Kidney (tissue), 14 donors: ENCODE measurements around the gene SOX6. TPM values are rescaled to one million over a fixed set of nuclear protein-coding genes. Genes with fewer than 3 reads are reported as not detected.

Experiments used
- DNase-seq, 5 donors: peaks; one replicate each; pipeline ENCODE4 v3.0.0-alpha.2; 2013 to 2020
- FAIRE-seq: peaks from 2 replicates; lab custom pipeline; 2012; peaks lifted over from hg19 to GRCh38; lab: Jason Lieb, UNC
- H3K27ac ChIP-seq, 2 donors: one replicate each; pipeline ENCODE4 v1.7.0; 2013; ENCODE audit warnings: low read depth in 2 of 2, low read length in 2 of 2, inconsistent platforms in 1 of 2
- H3K27me3 ChIP-seq: one replicate; pipeline ENCODE4 v1.7.1; 2013; ENCODE audit warnings: low read length, inconsistent platforms; ENCODE audit not compliant: control insufficient read depth, insufficient read depth
- H3K36me3 ChIP-seq, 3 donors: one replicate each; pipeline versions ENCODE4 v1.7.0 to v1.7.1; 2013; ENCODE audit warnings: low read length in 3 of 3, control low read depth in 1 of 3, inconsistent platforms in 1 of 3; ENCODE audit not compliant: insufficient read depth in 3 of 3, control insufficient read depth in 2 of 3
- H3K4me1 ChIP-seq, 3 donors: one replicate each; pipeline versions ENCODE4 v1.7.0 to v1.7.1; 2013; ENCODE audit warnings: low read length in 3 of 3, inconsistent platforms in 1 of 3, low read depth in 1 of 3; ENCODE audit not compliant: control insufficient read depth in 2 of 3, insufficient read depth in 2 of 3
- H3K4me3 ChIP-seq, 3 donors: one replicate each; pipeline versions ENCODE4 v1.7.0 to v1.8.1; 2013; ENCODE audit warnings: low read length in 3 of 3, control low read depth in 1 of 3, inconsistent platforms in 1 of 3
- H3K9ac ChIP-seq, 3 donors: one replicate each; pipeline versions ENCODE4 v1.7.0 to v1.7.1; 2013; ENCODE audit warnings: low read length in 3 of 3, control low read depth in 1 of 3, inconsistent platforms in 1 of 3
- H3K9me3 ChIP-seq, 3 donors: one replicate each; pipeline versions ENCODE4 v1.7.0 to v1.7.1; 2013; ENCODE audit warnings: low read length in 3 of 3, control low read depth in 1 of 3, inconsistent platforms in 1 of 3; ENCODE audit not compliant: control insufficient read depth in 2 of 3, insufficient read depth in 1 of 3
- intact Hi-C: fragments of 100-400 bp; cut with DNase I; formaldehyde crosslinking; loops from one replicate; pipeline ENCODE4 v1.11.1; 2022
- polyA plus RNA-seq: library from polyadenylated mRNA; stranded (reverse); fragments of 350-450 nt; fragmentation: Illumina TruSeq; extraction: RNeasy Lipid Tissue Mini Kit (QIAGEN cat#74804); gene quantifications from one replicate; pipeline ENCODE4 v1.2.3, GENCODE V29; 2014; ENCODE audit warnings: low read depth, low replicate concordance; ENCODE audit not compliant: insufficient read depth
- total RNA-seq: library from RNA; stranded (reverse); fragmentation: NEBNext Ultra II Directional; extraction: Animal tissue kit (Norgen Biotek cat#: 25700); gene quantifications from one replicate; pipeline ENCODE4 v1.2.1, GENCODE V29; 2021
- TF ChIP-seq, protein P1 (sequence below): IDR thresholded peaks from 3 replicates; pipeline ENCODE4 v1.5.1; 2012; ENCODE audit warnings: mild to moderate bottlenecking, moderate library complexity, borderline replicate concordance; ENCODE audit not compliant: insufficient read depth; ENCODE audit errors: extremely low read depth
- donor health status: control.
- donor health status: control.
- donor health status: control.
- donor health status: control.
- donor health status: control.
- donor health status: DM: yes; HTN: yes; CAD: no.
- donor health status: Normal renal cell carcinoma (clear cell type).

The SOX6 gene
- total and polyA plus RNA-seq, 2 donors from 2014 or later = 5.0 to 47.3 TPM

DNA sequence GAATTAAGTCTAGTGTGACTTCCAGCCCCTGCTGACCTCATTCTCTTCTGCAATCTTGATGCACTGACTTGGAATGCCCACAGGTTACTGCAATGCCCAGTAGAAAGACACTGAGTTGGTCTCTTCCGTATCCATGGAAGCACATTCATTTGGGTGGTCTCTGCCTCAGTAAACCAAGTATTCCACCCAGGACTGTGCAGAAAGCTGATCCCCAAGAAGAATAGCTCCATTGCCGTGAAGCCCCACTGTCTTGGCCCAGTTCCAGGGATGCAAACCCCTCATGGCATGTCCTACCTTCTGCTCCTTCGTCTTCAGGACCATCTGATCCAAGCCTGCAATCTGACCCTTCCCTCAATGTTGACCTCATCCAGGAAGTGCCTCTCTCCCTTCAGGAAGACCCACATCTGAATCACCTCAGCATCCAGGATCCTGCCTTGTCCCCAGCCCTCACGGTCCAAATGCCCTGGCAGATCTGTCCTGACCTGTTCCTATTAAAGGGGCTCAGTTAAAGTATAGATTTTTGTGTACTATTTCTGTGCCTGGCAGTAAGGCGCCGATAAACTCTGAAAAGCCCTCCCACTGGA lies 425.8 kb downstream of the SOX6 start:
- TF ChIP-seq, protein P1, sequence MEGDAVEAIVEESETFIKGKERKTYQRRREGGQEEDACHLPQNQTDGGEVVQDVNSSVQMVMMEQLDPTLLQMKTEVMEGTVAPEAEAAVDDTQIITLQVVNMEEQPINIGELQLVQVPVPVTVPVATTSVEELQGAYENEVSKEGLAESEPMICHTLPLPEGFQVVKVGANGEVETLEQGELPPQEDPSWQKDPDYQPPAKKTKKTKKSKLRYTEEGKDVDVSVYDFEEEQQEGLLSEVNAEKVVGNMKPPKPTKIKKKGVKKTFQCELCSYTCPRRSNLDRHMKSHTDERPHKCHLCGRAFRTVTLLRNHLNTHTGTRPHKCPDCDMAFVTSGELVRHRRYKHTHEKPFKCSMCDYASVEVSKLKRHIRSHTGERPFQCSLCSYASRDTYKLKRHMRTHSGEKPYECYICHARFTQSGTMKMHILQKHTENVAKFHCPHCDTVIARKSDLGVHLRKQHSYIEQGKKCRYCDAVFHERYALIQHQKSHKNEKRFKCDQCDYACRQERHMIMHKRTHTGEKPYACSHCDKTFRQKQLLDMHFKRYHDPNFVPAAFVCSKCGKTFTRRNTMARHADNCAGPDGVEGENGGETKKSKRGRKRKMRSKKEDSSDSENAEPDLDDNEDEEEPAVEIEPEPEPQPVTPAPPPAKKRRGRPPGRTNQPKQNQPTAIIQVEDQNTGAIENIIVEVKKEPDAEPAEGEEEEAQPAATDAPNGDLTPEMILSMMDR = no peak
- no peak for FAIRE-seq

DNA sequence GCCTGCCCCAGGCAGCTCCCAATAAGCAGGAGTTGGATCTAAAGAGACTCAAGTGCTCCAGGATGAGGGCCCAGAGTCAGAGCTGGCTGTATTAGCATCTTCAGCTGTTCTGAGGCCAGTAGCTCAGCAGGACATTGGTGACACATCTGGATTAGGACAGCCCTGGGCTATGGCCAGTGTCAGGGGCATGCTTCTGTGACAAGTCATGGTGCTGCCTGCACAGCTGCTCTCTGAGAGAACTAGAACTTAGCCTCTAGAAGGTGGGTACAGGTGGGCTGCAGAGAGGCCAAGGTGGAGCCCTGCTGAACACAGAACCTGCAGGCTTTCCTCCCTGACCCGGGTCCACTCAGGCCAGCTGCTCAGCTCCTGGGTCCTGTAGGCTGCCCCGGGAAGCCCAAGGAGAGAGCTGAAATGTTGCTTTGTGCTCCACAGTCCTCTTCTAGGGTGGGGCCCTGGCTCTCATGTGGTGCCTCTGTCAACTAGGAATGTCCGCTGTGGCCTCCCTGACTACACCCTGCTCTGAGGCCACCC lies 426.9 kb downstream of the SOX6 start:
- TF ChIP-seq, protein P1 = no peak
- intact Hi-C loops = no loop called here
- no peak for FAIRE-seq
- DNase-seq = peak in 1 of 5 donors; percentile 4
- Histone ChIP-seq H3K36me3 (no peaks in the 10 kb centered on the region), H3K27ac (no peak overlapping the region), H3K27me3 (no peaks in the 10 kb centered on the region), H3K9ac (no peak overlapping the region), H3K9me3 (no peaks in the 10 kb centered on the region), H3K4me1 (no peaks in the 10 kb centered on the region), H3K4me3 (no peak overlapping the region)

More for the DNA sequence above, 425.8 kb downstream of the SOX6 start:
- Histone ChIP-seq H3K9ac (no peak overlapping the region), H3K4me3 (no peak overlapping the region), H3K27me3 (no peaks in the 10 kb centered on the region), H3K36me3 (no peaks in the 10 kb centered on the region), H3K4me1 (no peaks in the 10 kb centered on the region), H3K9me3 (no peaks in the 10 kb centered on the region), H3K27ac (no peak overlapping the region)
- DNase-seq = no peak
- intact Hi-C loops = no loop called here

DNA sequence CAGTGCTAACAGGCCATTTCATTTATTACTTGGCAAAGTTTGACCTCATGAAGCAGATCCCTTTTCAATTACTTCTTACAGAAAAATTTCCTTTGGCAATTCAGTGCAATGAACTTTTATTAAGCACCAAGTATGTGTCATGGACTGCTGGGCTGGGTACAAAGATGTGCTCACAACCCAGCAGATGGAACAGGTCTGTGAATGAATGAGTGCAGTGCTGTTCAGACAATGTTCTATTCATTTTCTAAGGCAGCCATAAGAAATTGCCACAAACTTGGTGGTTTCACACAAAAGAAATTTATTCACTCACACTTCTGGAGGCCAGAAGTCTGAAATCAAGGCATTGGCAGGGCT lies 428.5 kb downstream of the SOX6 start:
- TF ChIP-seq, protein P1 = no peak
- Histone ChIP-seq H3K4me3 (no peak overlapping the region), H3K4me1 (no peaks in the 10 kb centered on the region), H3K9me3 (no peaks in the 10 kb centered on the region), H3K9ac (no peak overlapping the region), H3K27ac (no peak overlapping the region), H3K36me3 (no peaks in the 10 kb centered on the region), H3K27me3 (no peaks in the 10 kb centered on the region)
- FAIRE-seq (no peak), DNase-seq (no peak)
- intact Hi-C loops = no loop called here
